ENCODE results near the gene TIMELESS. TPM values are rescaled to one million over a fixed set of nuclear protein-coding genes. Genes with fewer than 3 reads are reported as not detected.
"Not testable (repeated sequence)": the region's sequence is repeated elsewhere in the genome, so short reads cannot be mapped to it uniquely, and the experiment has no call there.

Gene TIMELESS
- total and polyA plus RNA-seq, 2 experiments from 2014 or later, result 7.9 to 12.4 TPM

DNA sequence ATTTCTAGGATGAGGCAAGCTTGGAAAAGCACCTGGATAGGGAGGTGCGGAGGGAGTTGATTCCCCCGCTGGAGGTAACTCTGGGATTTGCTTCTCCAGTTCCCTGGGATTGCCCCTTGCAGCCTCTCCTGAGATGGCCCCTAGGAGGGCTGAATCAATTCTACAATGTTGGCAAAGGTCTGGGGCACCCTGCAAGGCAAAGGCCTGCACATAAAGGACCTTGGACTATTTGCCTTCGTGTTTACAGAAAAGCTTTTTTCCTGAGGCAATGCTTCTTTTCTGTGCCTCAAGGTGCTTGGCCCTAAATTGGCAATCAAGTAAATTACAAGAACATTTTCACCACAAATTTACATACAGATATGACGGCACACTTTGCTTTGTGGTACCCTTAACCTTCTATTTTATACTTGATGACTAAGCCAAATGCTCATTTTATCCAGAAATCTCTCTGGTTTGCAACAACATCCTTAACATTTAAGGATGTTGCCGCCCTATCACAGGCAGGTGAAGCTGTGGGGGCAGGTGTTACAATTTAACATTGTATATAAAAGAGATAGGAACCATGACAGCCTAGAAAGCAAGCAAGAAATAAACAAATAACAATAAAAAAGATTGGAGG lies 40.3 kb downstream of the TIMELESS start:
- no peak for DNase-seq (ENCODE audit: low spot score)
- TF ChIP-seq EZH2phosphoT487 (IDR thresholded peaks at IDR 0.05; ENCODE audit: low read depth, severe bottlenecking, unreplicated experiment) (no peak), EZH2 (IDR thresholded peaks at IDR 0.05; ENCODE audit: borderline replicate concordance) (no peak)
- TF ChIP-seq, protein P1, sequence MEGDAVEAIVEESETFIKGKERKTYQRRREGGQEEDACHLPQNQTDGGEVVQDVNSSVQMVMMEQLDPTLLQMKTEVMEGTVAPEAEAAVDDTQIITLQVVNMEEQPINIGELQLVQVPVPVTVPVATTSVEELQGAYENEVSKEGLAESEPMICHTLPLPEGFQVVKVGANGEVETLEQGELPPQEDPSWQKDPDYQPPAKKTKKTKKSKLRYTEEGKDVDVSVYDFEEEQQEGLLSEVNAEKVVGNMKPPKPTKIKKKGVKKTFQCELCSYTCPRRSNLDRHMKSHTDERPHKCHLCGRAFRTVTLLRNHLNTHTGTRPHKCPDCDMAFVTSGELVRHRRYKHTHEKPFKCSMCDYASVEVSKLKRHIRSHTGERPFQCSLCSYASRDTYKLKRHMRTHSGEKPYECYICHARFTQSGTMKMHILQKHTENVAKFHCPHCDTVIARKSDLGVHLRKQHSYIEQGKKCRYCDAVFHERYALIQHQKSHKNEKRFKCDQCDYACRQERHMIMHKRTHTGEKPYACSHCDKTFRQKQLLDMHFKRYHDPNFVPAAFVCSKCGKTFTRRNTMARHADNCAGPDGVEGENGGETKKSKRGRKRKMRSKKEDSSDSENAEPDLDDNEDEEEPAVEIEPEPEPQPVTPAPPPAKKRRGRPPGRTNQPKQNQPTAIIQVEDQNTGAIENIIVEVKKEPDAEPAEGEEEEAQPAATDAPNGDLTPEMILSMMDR (IDR thresholded peaks at IDR 0.05; ENCODE audit: poor library complexity), result no peak
- Histone ChIP-seq H3K4me1 (ENCODE audit: insufficient read depth) (no peaks in the 10 kb centered on the region), H3K79me2 (no peaks in the 10 kb centered on the region), H3K9me3 (ENCODE audit: low read depth) (no peaks in the 10 kb centered on the region), H3K9me2 (replicated peaks; ENCODE audit: insufficient read depth) (no peaks in the 10 kb centered on the region), H4K20me1 (ENCODE audit: insufficient read depth, poor library complexity, severe bottlenecking) (no peaks in the 10 kb centered on the region), H3K27ac (no peak overlapping the region), H2AFZ (no peak overlapping the region), H3K4me2 (no peak overlapping the region), H3K4me3 (no peak overlapping the region), H3K27me3 (no peaks in the 10 kb centered on the region), H3K36me3 (replicated peaks; ENCODE audit: insufficient read depth, low read depth) (no peaks in the 10 kb centered on the region)
- WGBS (ENCODE audit: low lambda C conversion rate, missing lambda C conversion rate), result 87% methylated on average over 5 of the region's 5 CpGs

- not testable (repeated sequence) for H4K20me1 ChIP-seq (ENCODE audit: insufficient read depth, poor library complexity, severe bottlenecking); H3K4me3 ChIP-seq; H3K36me3 ChIP-seq (replicated peaks; ENCODE audit: insufficient read depth, low read depth); H3K9me2 ChIP-seq (replicated peaks; ENCODE audit: insufficient read depth); H3K9me3 ChIP-seq (ENCODE audit: low read depth); H3K79me2 ChIP-seq; H3K4me1 ChIP-seq (ENCODE audit: insufficient read depth); H3K27me3 ChIP-seq; H3K27ac ChIP-seq; H3K4me2 ChIP-seq; DNase-seq (ENCODE audit: low spot score); H2AFZ ChIP-seq
- WGBS (ENCODE audit: low lambda C conversion rate, missing lambda C conversion rate), result 93% methylated on average over 3 of the region's 3 CpGs
Observed at GRCh38 chr12:56404227-56404626, 45.0 kb downstream of the TIMELESS start.

DNA sequence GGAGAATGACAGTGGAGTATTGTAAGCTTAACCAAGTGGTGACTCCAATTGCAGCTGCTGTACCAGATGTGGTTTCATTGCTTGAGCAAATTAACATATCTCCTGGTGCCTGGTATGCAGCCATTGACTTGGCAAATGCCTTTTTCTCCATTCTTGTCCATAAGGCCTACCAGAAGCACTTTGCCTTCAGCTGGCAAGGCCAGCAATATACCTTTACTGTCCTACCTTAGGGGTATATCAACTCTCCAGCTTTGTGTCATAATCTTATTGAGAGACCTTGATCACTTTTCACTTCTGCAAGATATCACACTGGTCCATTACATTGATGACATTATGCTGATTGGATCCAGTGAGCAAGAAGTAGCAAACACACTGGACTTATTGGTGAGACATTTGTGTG lies 47.6 kb downstream of the TIMELESS start:
- peak overlapping the region; percentile 76 for H3K27ac ChIP-seq
- H2AFZ ChIP-seq, result peak overlapping the region; percentile 60
- not testable (repeated sequence) for H3K79me2 ChIP-seq; H3K36me3 ChIP-seq (replicated peaks; ENCODE audit: insufficient read depth, low read depth); H3K4me1 ChIP-seq (ENCODE audit: insufficient read depth); H4K20me1 ChIP-seq (ENCODE audit: insufficient read depth, poor library complexity, severe bottlenecking); H3K4me3 ChIP-seq; H3K27me3 ChIP-seq; H3K4me2 ChIP-seq; H3K9me3 ChIP-seq (ENCODE audit: low read depth); H3K9me2 ChIP-seq (replicated peaks; ENCODE audit: insufficient read depth); DNase-seq (ENCODE audit: low spot score)

GRCh38 chr12:56401125-56401524 lies 48.1 kb downstream of the TIMELESS start:
- not testable (repeated sequence) for H3K36me3 ChIP-seq (replicated peaks; ENCODE audit: insufficient read depth, low read depth); H3K27me3 ChIP-seq; H3K9me2 ChIP-seq (replicated peaks; ENCODE audit: insufficient read depth); DNase-seq (ENCODE audit: low spot score); H3K4me2 ChIP-seq; H3K4me1 ChIP-seq (ENCODE audit: insufficient read depth); H3K79me2 ChIP-seq; H3K9me3 ChIP-seq (ENCODE audit: low read depth); H4K20me1 ChIP-seq (ENCODE audit: insufficient read depth, poor library complexity, severe bottlenecking); H3K4me3 ChIP-seq
- 76% methylated on average over 2 of the region's 3 CpGs for WGBS (ENCODE audit: low lambda C conversion rate, missing lambda C conversion rate)
- peak overlapping the region; percentile 60 for H2AFZ ChIP-seq
- H3K27ac ChIP-seq, result peak overlapping the region; percentile 76

- not testable (repeated sequence) for H3K4me2 ChIP-seq; H3K4me3 ChIP-seq; H2AFZ ChIP-seq; H3K27me3 ChIP-seq; H3K4me1 ChIP-seq (ENCODE audit: insufficient read depth); DNase-seq (ENCODE audit: low spot score); H3K27ac ChIP-seq; H3K36me3 ChIP-seq (replicated peaks; ENCODE audit: insufficient read depth, low read depth); H3K9me3 ChIP-seq (ENCODE audit: low read depth); H3K9me2 ChIP-seq (replicated peaks; ENCODE audit: insufficient read depth); H4K20me1 ChIP-seq (ENCODE audit: insufficient read depth, poor library complexity, severe bottlenecking); H3K79me2 ChIP-seq
- WGBS (ENCODE audit: low lambda C conversion rate, missing lambda C conversion rate), result 95% methylated on average over 3 of the region's 3 CpGs
Observed at GRCh38 chr12:56399466-56399865, 49.8 kb downstream of the TIMELESS start.

Measured in hepatocyte (in vitro differentiated cells).